ENCODE data around the gene FAM107B. TPM values are rescaled to one million over a fixed set of nuclear protein-coding genes. Genes with fewer than 3 reads are reported as not detected.

FAM107B gene
- total and polyA plus RNA-seq, 2 of the 8 experiments (the other 6 are each of a cell fraction or from before 2014, with no cell fraction given), result 7.5 to 28.1 TPM

DNA sequence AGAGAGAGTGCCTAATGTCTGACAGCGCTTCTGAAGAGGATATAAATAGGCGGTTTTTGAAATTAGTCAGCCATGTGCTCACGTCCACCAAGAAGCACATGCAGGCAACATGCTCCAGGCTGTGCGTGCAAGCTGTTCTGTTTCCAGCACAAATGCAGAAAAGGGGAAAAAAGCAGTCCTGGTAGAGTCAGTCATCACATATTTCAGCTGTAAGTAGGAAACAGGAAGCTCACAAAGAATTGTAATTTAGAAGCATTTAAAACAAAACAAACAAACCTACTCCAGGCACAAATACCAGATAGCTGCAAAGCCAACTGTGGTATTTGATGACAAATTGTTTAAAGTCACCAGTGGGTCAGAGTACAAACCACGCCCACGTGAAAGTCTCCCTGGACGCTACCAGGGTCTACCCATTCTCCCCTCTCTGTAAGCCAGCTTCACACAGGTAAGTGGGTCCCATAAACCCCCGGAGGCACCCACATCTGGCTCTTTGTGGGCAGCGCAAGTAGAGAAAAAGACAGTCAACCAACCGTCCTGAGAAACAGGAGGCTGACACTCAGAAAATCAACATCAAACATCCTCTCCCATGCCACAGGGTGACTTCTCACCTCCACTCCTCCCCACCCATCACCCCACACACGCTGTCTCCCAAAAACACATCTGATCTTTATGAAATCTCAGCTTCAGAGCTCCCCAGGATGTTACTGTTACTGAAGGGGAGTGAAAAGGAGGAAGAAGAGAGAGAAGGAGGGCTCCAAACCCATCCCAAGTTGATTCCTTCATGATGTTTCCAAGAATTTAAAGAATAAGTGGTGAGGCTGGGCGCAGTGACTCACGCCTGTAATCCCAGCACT, 186.4 kb downstream of the FAM107B start:
- POLR2A ChIA-PET (ENCODE audit: partially characterized antibody), result interaction anchor here (0.8 to 2.4 kb wide), 2 partner anchors 10 to 12 kb away, joined by 3 to 8 read pairs; no protein-coding TSS in a partner anchor
- no peak overlapping the region for H3K18ac ChIP-seq (ENCODE audit: extremely low read depth, low read length)
- no peaks in the 10 kb centered on the region for H3K9me3 ChIP-seq (ENCODE audit: insufficient read depth in 2 of 2, low read depth in 1 of 2, low read length in 1 of 2)
- no peak overlapping the region for H4K5ac ChIP-seq (ENCODE audit: insufficient read length, low read depth, low read length)
- H3K27ac ChIP-seq (ENCODE audit: low read depth, low read length), result no peak overlapping the region
- no peaks in the 10 kb centered on the region for H3K36me3 ChIP-seq (ENCODE audit: control insufficient read depth in 2 of 4, insufficient read depth in 4 of 4, low read length in 3 of 4)
- no peak overlapping the region; the same call in 1 of the 2 replicates for H2BK12ac ChIP-seq (ENCODE audit: low read depth, low read length)
- H2AK5ac ChIP-seq (ENCODE audit: low read depth, low read length), result no peak overlapping the region
- WGBS, 2 experiments (ENCODE audit: extremely low coverage in 1 of 2, insufficient coverage in 1 of 2, insufficient read length in 1 of 2, insufficient replicate concordance in 2 of 2, low coverage in 1 of 2, low lambda C conversion rate in 2 of 2, missing lambda C conversion rate in 1 of 2), result 85% methylated on average over 13 of the region's 13 CpGs; no CpG with 5 or more reads in 1 of the 2 experiments
- H2AFZ ChIP-seq (ENCODE audit: low read length), result no peak overlapping the region
- no peak overlapping the region for H3K56ac ChIP-seq (replicated peaks; ENCODE audit: insufficient read length, low read depth, low read length)
- H4K91ac ChIP-seq (replicated peaks; ENCODE audit: insufficient read length, low read length), result peak overlapping the region; percentile 31
- no peak overlapping the region for H3K4ac ChIP-seq (replicated peaks; ENCODE audit: insufficient read length, low read depth, low read length)
- H3K23ac ChIP-seq (ENCODE audit: insufficient read length), result no peak overlapping the region
- H3K4me3 ChIP-seq (ENCODE audit: extremely low read depth in 1 of 4, insufficient read depth in 2 of 4, low read depth in 3 of 4, low read length in 4 of 4), result no peak overlapping the region
- FAIRE-seq (no peak), DNase-seq (ENCODE audit: low read depth in 1 of 2, low spot score in 2 of 2) (no peak)
- peaks cover 7% of the 10 kb centered on the region for H3K79me1 ChIP-seq (ENCODE audit: low read depth, low read length)
- H2BK15ac ChIP-seq (ENCODE audit: low read length), result no peak overlapping the region
- H2BK5ac ChIP-seq (ENCODE audit: low read depth, low read length), result 0 out of 2 replicates have a peak overlapping the region, but pooled peaks have one; percentile 10
- peaks cover 2 to 13% (median 10%) of the 10 kb centered on the region in 4 experiments; a peak in 6 of 7 replicates for H3K4me1 ChIP-seq (replicated peaks in 1 of 4; ENCODE audit: control insufficient read depth in 3 of 4, insufficient read depth in 4 of 4, low read length in 3 of 4)
- TF ChIP-seq, protein P1, sequence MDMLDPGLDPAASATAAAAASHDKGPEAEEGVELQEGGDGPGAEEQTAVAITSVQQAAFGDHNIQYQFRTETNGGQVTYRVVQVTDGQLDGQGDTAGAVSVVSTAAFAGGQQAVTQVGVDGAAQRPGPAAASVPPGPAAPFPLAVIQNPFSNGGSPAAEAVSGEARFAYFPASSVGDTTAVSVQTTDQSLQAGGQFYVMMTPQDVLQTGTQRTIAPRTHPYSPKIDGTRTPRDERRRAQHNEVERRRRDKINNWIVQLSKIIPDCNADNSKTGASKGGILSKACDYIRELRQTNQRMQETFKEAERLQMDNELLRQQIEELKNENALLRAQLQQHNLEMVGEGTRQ (IDR thresholded peaks at IDR 0.05; ENCODE audit: low read length), result no peak
- no peak for TF ChIP-seq TAF1 (IDR thresholded peaks at IDR 0.05; ENCODE audit: low read depth, low read length)
- no peak for TF ChIP-seq POU5F1 (IDR thresholded peaks at IDR 0.05; ENCODE audit: low read depth, low read length)
- no peak overlapping the region for H3K14ac ChIP-seq (ENCODE audit: insufficient read length)
- no peaks in the 10 kb centered on the region for H3K27me3 ChIP-seq (replicated peaks in 1 of 4; ENCODE audit: control insufficient read depth in 3 of 4, extremely low read depth in 1 of 4, insufficient read depth in 3 of 4, low read length in 3 of 4)
- no peak overlapping the region for H4K8ac ChIP-seq (ENCODE audit: extremely low read depth, insufficient read depth, low read length)
- H3K79me2 ChIP-seq (ENCODE audit: control insufficient read depth in 1 of 2, insufficient read depth in 2 of 2, low read length in 2 of 2), result peaks cover 0 to 37% of the 10 kb centered on the region in 2 experiments; a peak in 3 of 4 replicates
- no peak overlapping the region for H2BK120ac ChIP-seq (replicated peaks; ENCODE audit: low read depth, low read length)
- no peaks in the 10 kb centered on the region; the same call in 1 of the 2 replicates for H3K23me2 ChIP-seq (ENCODE audit: low read depth, low read length)
- H3K9ac ChIP-seq (replicated peaks in 1 of 4; ENCODE audit: extremely low read depth in 1 of 4, low read depth in 3 of 4, low read length in 3 of 4), result no peak overlapping the region
- H2BK20ac ChIP-seq (ENCODE audit: low read length), result no peak overlapping the region
- no peak overlapping the region for H3K4me2 ChIP-seq (ENCODE audit: insufficient read depth in 1 of 2, low read depth in 2 of 2, low read length in 2 of 2)
- peaks cover 0 to 1% of the 10 kb centered on the region in 2 experiments for H4K20me1 ChIP-seq (replicated peaks in 1 of 2; ENCODE audit: control insufficient read depth in 1 of 2, insufficient read depth in 2 of 2, low read length in 2 of 2)
- CTCF ChIA-PET (ENCODE audit: partially characterized antibody), result interaction anchor here (0.9 to 2.0 kb wide), 5 partner anchors 23 to 235 kb away, joined by 3 to 7 read pairs (median 3); no protein-coding TSS in a partner anchor

Measured in H1 (cell line).